ENCODE measurements around the gene METAP1.
A peak's percentile ranks its signal among the peaks of the same experiment; 100 is the strongest.
"Not testable (repeated sequence)": the region's sequence is repeated elsewhere in the genome, so short reads cannot be mapped to it uniquely, and the experiment has no call there.

METAP1 gene

DNA sequence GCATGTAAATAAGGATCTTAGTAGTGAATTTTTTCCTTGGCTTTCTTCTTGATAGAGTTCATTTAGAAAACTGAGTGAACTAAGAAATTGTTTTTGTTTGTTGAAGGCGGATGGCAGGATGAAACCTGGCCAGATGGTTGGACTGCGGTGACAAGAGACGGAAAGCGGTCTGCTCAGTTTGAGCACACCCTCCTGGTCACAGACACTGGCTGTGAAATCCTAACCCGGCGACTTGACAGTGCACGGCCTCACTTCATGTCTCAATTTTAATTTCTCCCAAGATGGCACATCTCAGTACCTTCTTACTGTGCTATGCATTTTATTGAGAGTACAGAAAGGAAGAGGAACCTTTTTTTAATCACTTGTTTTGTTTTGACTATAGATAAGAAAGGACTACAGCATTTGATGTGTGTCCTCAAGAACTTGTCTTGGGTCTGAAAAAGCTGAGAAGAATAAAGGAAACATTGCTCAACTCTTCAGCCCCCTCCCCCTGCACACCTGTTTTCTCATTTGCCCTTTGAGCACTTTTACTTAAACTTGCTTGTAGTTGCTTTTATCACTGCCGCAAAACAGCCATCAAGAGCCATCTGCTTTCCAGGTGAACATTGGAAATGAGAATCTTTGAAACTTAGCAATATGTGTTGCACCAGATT, 65.7 kb downstream of the METAP1 start:
- DNase-seq = peak; percentile 18

DNA sequence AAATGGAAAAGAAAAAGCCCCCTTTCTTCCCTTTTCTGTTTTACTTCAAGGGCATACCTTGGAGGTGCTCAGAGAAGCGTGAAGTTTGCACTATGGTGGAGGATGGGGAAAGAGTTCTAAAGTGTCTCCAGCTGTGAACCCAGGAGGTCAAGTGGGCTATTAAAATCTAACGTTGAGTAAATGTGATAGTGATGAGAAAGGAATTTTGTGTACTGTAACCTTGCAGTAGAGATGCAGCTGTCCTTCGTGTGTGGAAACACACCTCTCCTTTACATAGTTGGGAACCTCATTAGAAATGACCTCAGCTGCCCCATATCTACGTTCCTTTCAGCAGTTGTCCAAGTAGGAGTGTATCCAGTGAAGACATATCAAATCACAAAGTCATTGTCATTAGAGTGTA, 66.6 kb downstream of the METAP1 start:
- no peak for DNase-seq

DNA sequence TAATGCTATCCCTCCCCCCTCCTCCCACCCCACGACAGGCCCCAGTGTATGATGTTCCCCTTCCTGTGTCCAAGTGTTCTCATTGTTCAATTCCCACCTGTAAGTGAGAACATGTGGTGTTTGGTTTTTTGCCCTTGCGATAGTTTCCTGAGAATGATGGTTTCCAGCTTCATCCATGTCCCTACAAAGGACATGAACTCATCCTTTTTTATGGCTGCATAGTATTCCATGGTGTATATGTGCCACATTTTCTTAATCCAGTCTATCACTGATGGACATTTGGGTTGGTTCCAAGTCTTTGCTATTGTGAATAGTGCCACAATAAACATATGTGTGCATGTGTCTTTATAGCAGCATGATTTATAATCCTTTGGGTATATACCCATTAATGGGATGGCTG, 70.0 kb downstream of the METAP1 start:
- not testable (repeated sequence) for DNase-seq

DNA sequence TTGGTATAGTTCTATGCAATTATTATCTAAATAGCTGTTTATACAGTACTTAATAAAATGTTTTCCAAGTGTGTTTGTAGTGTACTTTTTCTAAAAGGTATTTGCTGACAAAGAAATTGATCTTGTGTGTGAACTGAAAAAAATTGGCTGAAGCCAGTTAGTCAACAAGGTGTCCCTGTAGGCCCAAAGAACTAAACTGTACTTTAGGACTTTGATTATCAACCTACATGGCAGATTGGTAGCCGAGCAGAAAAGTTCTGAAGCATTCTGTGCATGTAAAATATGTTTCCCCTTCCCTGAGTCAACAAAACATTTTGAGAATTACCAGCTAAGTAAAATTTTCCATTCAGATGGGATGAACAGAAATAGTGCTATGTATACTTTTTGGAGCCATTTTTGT, 72.1 kb downstream of the METAP1 start:
- no peak for DNase-seq

DNA sequence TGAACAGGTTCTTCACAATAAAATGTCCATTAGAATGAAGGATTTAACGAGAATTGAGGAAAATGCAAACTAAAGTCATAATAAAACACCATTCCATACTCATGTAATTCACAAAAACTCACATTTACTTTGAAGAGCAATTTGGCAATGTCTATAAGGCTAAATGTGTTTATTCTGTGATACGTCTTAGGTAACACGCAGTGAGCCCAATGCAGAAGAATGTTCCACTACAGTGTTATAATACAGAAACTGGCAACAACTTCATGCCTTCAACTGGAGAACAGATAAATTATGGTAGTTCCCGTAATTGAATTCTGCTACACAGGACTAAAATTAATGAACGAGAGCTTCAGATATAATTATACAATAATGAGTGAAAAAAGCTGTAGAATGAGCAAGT, 75.6 kb downstream of the METAP1 start:
- DNase-seq = no peak

DNA sequence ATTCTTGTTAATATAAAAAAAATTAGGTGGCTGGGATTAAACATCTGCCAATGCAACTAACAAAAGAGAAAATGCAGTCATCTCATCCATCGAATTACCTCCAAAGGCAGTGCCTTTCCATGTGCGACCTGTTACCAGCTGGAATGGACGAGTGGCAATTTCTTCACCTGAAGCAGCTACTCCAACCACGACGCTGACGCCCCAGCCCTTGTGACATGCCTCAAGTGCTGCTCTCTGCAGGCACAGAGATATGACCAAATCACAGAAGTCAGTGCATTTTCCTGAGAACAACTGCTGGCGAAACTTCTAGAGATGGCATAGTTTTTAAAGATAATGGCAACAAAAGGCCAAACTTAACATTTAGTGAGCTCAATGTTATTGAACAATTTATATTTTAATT, 79.3 kb downstream of the METAP1 start:
- DNase-seq = no peak

DNA sequence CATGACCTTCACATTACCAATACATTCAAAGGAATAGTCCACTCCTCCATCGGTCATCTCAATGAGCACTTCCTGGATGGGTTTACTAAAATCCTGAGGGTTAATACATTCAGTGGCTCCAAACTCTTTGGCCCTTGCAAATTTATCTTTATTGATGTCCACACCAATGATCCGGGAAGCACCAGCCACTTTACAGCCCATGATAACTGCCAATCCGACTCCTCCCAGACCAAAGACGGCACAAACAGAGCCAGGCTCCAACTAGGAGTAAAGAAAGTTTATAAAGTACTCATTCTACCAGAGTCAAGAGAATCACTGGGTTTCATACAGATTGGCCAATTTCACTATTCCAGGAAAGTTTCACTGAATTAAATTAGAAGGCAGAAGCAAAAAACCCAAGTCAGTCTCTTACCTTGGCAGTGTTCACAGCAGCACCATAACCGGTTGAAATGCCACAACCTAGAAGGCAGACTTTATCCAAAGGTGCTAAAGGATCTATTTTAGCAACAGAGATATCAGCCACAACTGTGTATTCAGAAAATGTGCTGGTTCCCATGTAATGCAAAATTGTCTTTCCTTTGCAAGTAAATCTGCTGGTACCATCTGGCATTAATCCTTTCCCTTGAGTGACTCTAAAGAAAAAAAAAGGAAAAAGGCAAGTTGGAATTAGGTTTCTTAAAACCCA, 80.9 kb downstream of the METAP1 start:
- DNase-seq = no peak

DNA sequence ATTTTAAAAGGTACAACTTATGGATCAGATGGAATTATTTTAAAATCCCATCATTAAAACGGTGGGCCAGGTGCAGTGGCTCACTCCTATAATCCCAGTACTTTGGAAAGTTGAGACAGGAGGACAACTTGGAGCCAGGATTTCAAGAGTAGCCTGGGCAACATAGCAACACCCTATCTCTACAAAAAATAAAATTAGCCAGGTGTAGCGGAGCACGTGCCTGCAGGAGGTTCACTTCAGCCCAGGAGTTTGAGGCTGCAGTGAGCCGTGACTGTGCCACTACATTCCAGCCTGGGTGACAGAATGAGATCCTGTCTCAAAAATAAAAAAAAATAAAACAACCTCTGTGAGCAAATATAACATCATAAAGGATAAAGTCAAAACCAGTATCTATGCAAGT, 81.7 kb downstream of the METAP1 start:
- no peak for DNase-seq

DNA sequence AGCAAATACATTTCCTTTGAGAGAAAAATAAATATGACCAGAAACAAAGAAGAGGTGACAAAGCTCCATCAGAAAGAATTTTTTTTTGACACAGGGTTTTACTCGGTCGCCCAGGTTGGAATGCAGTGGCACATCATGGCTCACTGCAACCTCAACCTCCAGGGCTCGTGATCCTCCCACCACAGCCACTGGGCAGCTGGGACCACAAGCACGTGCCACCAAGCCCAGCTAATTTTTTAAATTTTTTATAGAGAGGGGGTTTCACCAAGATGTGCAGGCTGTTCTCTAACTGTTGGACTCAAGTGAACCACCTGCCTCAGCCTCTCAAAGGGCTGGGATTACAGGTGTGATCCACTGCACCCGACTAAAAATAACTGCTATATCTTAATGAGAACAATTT, 82.8 kb downstream of the METAP1 start:
- no peak for DNase-seq

DNA sequence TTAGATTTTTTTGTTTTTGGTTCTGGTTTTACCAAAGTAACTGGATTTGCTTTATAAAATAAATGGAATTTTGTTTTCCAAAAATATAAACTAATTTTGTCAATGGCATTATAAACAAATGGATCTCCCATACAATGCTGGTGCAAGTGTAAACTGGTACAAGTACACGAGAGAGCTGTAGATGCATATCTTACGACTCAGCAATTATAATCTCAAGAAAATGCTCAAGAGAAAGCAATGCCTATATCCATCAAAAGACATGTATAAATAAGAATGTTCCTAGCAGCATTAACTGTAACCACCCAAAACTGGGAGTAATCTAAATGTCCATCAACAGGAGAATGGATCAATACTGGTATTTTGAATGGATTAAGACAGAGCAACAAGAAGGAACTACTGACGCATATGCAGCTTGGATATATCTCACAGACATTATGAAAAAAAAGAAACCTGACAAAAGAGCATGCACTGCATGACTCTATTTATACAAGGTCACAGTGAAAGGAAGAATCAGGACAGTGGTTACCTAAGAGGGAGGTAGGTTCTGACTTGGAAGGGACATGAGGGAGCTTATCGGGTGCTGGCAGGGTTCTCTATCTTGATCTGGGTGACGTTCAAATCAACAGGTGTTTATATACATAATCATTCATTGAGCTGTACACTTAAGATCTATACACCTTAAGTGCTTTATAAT, 83.6 kb downstream of the METAP1 start:
- no peak for DNase-seq

DNA sequence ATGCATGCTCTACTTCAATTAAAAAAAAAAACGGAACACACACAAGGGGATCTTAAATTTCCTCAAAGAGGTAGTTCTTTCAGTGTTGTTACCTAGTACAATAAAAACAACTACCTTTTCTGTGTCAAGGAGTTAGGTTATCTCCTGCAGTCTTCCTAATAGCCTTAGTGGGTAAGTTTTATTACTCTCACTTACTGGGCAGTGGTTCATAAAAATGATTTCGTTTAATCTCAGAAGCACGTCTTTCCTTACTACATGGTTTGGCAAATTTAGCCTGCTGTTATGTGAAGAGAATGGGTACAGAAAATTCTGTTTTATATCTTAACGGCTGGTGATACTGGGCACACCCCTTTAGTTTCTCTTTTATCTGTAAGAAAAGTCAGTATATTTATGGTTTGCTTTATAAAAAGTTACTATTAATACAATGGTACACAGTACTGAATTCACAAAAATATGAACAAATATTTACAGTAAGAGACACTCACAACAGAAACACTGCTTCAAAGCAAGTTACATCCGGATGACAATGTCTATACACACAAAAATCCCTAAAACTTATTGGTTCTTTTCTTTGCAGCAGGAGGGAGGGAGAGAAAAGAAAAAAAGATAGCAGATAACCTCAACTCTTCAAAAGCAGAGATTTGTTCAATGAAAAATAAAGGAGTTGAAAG, 84.2 kb downstream of the METAP1 start:
- no peak for DNase-seq

DNA sequence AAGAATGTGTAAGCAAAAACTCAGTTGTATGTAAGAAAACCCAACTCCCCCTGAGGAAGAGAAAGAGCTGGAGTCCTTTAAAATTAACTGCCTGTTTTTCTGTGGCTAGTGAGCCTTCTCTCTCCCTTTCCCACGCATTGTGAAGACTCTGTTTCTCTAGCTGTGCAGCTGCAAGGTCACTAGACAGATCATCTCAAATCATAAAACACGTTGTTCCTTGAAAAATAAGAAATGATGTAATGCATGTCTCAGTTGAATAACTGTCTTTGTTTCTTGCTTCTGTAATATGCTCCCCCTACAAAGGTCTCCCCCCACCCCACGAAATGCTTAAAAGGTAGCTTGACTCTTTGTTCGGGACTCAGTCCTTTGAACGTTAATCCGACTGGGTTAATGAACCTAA, 85.3 kb downstream of the METAP1 start:
- not testable (repeated sequence) for DNase-seq

DNA sequence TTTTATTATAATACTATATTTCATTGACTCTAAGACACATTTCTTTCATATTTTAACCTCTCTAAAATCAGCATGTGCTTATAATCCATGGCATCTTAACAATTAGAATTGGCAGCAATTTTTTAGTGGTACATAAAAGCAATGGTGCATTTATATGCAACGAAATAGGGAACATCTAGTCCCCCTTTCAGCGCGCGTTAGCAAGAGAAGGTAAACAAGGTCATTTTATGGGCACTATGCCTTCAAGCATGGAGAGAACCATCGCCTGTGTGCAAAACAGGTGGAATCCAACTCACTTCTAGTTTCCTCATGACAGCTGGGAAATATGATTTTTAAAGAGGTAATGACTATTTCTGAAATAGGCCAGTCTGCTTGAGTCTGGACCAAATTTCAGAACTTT, 86.7 kb downstream of the METAP1 start:
- DNase-seq = no peak

DNA sequence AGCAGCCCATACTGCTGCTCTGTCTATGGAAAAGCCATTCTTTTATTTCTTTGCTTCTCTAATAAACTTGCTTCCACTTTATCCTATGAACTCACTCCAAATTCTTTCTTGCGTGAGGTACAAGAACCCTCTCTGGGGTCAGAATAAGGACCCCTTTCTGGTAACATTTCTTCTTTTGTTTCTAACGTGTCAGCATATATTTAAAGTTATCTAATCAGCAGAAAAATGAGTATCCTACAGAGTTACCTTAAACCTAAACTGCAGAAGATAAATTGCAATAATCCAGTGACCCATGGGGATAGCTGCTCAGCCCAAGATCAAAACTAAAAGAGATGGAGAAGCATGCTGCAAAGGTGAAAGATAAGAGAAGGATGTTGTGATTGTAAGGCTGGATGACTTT, 89.1 kb downstream of the METAP1 start:
- DNase-seq = no peak

DNA sequence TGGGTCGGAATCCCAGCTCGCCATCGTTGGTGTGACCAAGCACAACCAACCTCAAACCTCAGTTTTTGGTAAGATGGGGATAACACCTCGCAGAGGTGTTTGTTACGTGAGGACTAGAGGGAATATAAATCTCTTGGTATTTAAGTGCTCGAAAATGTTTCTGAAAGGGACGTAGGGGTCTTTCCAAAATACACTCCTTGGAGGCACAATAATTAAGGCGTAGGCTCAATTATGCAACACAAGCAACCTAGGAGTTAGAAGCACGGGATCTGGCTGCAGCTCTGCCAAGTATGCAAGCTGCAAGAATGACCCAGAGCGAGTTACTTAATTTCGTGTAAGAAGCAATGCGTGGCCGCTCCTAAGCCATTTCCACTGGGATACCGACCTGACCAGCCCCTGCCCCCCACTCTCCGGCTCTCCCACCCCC, 92.5 kb downstream of the METAP1 start:
- peak; percentile 44 for DNase-seq

DNA sequence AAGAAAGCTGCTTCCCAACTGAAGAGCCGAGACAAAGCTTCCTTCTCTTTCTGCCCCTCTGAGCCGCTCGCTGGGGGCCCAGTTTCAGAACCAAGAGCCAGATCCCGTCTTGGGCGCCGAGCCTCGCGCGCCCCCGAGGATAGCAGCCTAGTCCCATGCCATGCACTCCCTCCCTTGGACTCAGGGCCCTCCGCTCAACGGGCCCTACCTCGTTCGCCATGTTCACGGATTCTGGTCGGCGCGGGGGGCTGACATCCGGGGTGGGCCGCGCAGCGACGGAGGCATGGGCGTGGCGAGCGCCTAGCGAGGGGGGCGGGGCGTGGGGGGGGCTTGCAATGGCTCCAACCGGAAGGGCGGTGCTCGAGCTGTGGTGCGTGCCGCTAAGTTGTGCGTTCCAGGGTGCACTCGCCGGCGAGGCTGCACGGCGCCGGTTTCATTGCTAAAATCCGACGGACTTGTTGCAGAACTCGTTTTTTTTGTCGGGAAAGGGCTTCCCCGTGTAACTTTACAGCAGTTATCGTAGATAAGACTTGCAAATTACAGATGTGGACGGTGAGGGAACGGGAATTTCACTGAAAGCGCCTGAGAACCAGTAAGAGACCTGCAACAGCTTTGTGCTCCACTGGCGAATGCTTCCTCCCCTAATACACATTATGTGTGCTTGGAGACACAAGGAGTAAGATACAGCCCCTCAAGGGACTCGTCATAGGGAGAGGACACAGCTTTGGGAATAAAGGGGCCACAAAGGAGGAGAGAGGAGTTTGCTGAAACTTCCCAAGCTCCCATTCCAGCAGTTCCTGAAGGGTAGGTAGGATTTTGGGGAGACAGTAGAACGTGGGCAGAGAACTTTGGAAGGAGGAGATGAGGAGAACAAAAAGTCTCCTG, 93.2 kb downstream of the METAP1 start, which contains the start of gene ADH5:
TSS of gene ADH5 (minus strand) at position 308 of the 885 bp plus-strand sequence. CDS start at position 220, 88 bp downstream.
- peak; percentile 93 for DNase-seq

DNA sequence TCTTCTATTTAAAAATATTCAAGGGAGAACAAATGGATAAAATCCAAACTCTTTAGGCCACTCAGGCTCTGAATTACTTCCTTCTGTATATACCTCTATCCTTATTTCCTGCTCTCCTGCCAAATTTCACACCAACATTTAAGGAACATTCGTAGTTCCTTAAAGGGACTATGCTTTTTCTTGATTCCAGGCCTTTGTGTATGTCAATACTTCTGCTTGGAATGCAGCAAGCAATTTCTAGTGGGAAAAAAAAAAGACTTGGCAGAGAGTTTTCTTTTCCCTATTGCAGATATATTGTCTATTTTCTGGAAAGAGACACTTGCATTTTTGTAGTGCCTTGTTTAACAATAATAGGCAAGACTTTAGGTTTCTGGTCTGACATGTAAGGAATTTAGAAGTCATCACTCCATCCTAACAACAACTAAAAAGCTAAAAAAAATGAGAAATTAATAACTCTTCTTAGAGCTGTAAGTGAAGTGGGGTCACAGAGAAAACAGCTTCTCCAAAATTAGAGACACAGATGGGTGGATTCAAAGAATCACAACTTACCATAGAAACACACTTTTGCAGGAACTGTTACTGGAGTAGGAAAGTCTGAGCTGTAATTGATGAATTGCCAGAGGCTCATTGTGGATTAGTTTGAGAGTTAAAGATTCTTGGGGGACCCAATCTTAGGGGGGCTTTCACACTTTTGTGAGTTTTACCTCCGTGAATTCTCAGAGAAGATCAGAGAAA, 95.1 kb downstream of the METAP1 start:
- DNase-seq = no peak

DNA sequence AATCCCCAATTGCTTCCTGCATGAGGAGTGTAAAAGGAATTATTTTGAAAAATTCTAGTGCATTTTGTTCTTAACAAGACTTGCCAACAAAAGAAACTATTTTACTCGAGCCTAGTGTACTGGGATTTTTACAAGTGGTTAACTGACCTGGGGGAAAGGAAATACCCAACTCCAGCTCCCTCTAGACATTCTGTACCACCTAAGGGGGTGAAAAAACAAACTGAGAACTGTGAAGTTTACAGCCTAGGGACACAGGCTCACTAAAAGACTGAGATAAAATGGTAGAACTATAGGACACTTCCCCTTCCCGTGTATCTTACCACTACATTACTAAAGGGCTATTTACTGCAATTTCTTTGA, 95.7 kb downstream of the METAP1 start:
- DNase-seq = no peak

DNA sequence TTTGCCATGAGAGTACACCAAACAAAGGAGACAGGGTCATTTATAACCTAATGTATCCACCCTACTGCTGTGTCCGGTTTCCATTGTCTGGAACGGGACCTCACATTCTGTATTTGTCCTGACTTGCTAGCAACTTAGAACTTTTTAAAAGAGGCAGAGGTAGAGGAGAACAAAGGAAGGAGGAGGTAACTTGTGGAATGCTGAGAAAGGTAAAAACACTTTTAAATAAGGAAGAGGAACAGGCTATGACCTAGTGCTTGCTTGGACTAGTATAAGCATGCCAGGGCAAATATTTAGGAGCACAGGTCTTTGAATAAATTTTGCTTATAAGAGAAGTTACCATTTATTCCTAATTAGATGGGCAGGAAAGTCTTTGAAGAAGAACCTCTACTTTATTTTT, 96.3 kb downstream of the METAP1 start:
- not testable (repeated sequence) for DNase-seq

DNA sequence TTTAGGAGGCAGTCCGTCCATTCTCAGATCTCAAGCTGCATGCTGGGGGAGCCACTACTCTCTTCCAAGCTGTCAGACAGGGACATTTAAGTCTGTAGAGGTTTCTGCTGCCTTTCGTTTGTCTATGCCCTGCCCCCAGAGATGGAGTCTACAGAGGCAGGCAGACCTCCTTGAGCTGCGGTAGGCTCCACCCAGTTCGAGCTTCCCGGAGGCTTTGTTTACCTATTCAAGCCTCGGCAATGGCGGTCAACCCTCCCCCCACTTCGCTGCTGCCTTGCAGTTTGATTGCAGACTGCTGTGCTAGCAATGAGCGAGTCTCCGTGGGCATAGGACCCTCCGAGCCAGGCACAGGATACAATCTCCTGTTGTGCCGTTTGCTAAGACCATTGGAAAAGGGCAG, 103.8 kb downstream of the METAP1 start:
- DNase-seq = no peak

DNA sequence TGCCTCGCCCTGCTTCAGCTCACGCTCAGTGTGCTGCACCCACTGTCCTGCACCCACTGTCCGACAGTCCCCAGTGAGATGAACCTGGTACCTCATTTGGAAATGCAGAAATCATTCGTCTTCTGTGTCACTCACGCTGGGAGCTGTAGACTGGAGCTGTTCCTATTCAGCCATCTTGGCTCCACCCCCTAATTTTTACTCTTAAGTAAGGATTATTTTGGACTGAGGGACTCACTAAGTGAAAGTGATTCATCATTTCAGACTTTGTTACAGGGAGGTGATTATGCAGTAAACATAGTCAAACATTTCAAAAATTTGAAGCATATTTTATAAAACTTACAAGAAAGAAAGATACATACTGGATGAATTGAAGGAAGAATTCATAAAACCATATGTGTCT, 104.3 kb downstream of the METAP1 start:
- not testable (repeated sequence) for DNase-seq

DNA sequence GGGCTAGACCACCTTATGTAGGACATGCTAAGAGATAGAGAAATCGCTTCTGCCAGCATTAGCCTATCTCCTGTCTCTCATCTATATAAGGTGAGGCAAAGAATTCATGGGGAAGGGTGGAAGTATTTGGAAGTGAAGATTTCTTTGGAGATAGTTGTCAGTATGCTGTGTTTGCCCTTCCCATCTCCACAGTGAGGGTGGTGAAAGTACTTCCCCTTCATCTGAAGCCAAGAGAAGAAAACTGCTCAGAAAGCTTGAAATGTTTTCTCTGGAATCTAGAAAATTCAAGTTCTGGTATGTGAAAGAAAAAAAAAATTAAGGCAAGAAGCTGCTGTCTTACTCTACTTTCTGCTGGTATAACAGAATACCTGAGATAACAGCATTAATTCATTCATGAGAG, 105.4 kb downstream of the METAP1 start:
- DNase-seq = no peak
